Right atrium auricular region (tissue), 2 donors: ENCODE results near the gene CPLX4. TPM values are rescaled to one million over a fixed set of nuclear protein-coding genes. Genes with fewer than 3 reads are reported as not detected.
A peak's percentile ranks its signal among the peaks of the same experiment; 100 is the strongest.

Experiments
- DNase-seq: peaks from one replicate; pipeline ENCODE4 v3.0.0-alpha.2; 2019; ENCODE audit warnings: low spot score
- H3K27ac ChIP-seq, 2 donors: fragments of 200-600 bp; sonication (generic); 1 replicate in 1 of 2; 2 replicates in 1 of 2; pipeline ENCODE4 v1.5.1; 2016 to 2019
- H3K27me3 ChIP-seq, 2 donors: fragments of 200-600 bp; sonication (generic); one replicate each; pipeline versions ENCODE4 v1.5.1 to v1.6.0; 2017 to 2019
- H3K36me3 ChIP-seq: fragments of 200-600 bp; sonication (generic); one replicate; pipeline ENCODE4 v1.5.1; 2016
- H3K4me1 ChIP-seq, 2 donors: fragments of 200-600 bp; sonication (generic); one replicate each; pipeline versions ENCODE4 v1.5.1 to v1.6.0; 2017 to 2019
- H3K4me3 ChIP-seq, 2 donors: fragments of 200-600 bp; sonication (generic); 1 replicate in 1 of 2; 2 replicates in 1 of 2; pipeline ENCODE4 v1.5.1; 2017 to 2019; ENCODE audit warnings: mild to moderate bottlenecking in 1 of 2, moderate library complexity in 1 of 2
- H3K9me3 ChIP-seq, 2 donors: fragments of 200-600 bp; sonication (generic); one replicate each; pipeline ENCODE4 v1.5.1; 2019
- total RNA-seq, 2 donors: library from RNA; depleted of rRNA; stranded (reverse); fragments of >200 nt; gene quantifications; one replicate each; pipeline ENCODE4 v1.1.0, GENCODE V29; 2016
- TF ChIP-seq, protein P1 (sequence below), 2 donors: fragments of 200-600 bp; sonication (generic); IDR thresholded peaks; one replicate each; pipeline ENCODE4 v1.5.1; 2019; ENCODE audit warnings: antibody characterized with exemption in 2 of 2

CPLX4 gene
- total RNA-seq, 2 donors from 2014 or later = not detected

DNA sequence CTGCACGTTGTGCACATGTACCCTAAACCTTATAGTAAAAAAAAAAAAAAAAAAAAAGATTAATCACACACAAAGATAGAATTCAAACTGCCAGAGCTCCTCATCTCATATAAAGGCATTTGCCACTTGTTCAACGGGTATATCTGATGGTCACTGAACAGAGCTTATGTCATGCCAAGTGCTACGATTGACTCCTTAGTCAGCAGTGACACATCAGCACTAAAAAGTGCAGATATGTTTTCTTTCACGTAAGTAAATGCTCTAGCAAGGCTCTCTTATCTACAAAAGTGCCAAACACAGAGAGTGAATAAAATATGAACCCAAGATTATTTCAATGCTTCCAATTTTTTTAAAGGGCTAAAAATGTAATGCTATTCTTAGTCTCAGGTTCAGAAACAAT lies 39.5 kb upstream of the CPLX4 start:
- Histone ChIP-seq H3K4me3 (peak overlapping the region; percentile 81 to 96), H3K36me3 (peaks cover 8% of the 10 kb centered on the region), H3K27ac (peak overlapping the region; percentile 89 to 92), H3K4me1 (peaks cover 0 to 24% of the 10 kb centered on the region in 2 donors), H3K9me3 (no peaks in the 10 kb centered on the region), H3K27me3 (no peaks in the 10 kb centered on the region)
- TF ChIP-seq, protein P1, sequence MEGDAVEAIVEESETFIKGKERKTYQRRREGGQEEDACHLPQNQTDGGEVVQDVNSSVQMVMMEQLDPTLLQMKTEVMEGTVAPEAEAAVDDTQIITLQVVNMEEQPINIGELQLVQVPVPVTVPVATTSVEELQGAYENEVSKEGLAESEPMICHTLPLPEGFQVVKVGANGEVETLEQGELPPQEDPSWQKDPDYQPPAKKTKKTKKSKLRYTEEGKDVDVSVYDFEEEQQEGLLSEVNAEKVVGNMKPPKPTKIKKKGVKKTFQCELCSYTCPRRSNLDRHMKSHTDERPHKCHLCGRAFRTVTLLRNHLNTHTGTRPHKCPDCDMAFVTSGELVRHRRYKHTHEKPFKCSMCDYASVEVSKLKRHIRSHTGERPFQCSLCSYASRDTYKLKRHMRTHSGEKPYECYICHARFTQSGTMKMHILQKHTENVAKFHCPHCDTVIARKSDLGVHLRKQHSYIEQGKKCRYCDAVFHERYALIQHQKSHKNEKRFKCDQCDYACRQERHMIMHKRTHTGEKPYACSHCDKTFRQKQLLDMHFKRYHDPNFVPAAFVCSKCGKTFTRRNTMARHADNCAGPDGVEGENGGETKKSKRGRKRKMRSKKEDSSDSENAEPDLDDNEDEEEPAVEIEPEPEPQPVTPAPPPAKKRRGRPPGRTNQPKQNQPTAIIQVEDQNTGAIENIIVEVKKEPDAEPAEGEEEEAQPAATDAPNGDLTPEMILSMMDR (IDR thresholded peaks at IDR 0.05) = no peak
- DNase-seq = no peak

DNA sequence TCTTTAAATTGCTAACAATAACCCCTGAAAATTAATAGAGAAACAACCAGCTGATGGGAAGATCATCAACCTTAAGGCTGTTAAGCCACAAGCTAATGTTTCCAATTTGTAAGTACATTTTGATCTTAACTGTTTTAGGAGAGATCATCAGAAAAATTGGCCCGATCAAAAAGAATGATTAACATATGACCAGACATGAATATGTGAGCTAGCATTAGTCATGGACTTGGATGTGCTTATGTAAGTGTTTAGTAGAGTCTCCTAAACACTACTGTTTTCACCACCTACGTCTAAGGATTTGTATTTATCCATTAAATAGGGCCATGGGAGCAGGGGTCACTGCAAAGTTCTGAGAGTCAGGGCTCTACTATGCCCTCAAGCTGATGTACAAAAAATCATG lies 36.3 kb upstream of the CPLX4 start:
- no peak for DNase-seq
- TF ChIP-seq, protein P1 (IDR thresholded peaks at IDR 0.05) = no peak
- Histone ChIP-seq H3K4me3 (no peak overlapping the region), H3K9me3 (no peaks in the 10 kb centered on the region), H3K27me3 (no peaks in the 10 kb centered on the region), H3K4me1 (peaks cover 0 to 24% of the 10 kb centered on the region in 2 donors), H3K36me3 (peaks cover 36% of the 10 kb centered on the region), H3K27ac (no peak overlapping the region)

DNA sequence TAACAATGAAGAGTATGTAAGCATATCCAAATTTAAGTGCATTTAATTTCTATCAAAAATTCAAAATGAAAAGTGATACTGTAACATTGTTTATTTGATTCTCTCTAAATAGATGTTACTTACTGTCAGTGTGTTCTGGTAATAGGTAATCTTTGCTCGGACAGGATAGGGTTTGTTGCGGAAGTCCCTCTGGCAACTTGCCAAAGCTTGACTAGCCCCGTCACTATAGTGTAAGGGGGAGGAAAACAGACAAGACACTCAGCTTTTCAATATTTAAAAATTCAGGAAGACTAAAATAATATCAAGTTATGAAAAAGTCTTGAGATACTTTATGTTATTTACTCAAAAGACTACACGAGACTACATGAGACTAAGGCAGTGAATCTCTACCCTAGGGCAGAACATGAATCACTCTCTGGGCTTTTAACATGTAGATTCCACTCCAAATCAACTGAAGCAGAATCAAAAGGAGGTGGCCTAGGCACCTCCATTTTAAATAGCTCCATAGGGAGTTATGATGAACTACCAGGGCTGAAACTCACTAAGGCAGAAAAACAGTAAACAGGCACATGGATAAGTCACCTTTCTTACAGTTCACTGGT lies 34.7 kb upstream of the CPLX4 start:
- Histone ChIP-seq H3K4me3 (no peak overlapping the region), H3K36me3 (peaks cover 49% of the 10 kb centered on the region), H3K27me3 (no peaks in the 10 kb centered on the region), H3K27ac (no peak overlapping the region), H3K9me3 (no peaks in the 10 kb centered on the region), H3K4me1 (peaks cover 0 to 21% of the 10 kb centered on the region in 2 donors)
- TF ChIP-seq, protein P1 (IDR thresholded peaks at IDR 0.05) = no peak
- no peak for DNase-seq

DNA sequence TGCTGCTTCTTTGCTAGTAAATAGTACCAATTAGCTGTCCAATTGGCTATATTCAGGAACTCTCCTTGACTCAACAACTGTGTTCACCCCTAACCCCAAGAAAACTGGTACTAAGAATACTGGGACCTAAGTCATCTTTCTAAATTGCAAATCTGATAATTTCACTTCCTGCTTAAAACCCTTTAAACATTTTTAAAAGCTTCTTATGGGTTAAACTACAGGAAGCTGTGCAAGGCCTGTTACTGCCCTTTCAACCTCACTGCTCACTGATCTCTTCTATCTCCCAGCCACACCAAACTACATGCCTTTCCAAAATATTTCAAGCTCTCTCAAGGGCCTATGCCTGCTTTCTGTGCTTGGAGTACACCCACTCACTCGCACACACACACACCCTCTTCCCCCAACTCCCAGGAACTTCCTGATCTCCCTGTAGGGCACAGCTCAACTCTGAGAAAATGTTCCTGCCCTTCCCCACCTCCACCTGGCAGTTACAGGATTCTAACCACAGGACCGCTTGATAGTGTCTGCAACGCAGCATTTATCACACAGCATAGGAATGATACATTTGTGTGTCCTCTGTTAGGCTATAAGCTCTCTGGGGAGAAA lies 33.9 kb upstream of the CPLX4 start:
- TF ChIP-seq, protein P1 (IDR thresholded peaks at IDR 0.05) = no peak
- no peaks in the 10 kb centered on the region for H3K27me3 ChIP-seq
- H3K9me3 ChIP-seq = no peaks in the 10 kb centered on the region
- no peak overlapping the region for H3K4me3 ChIP-seq
- H3K36me3 ChIP-seq = peaks cover 58% of the 10 kb centered on the region
- DNase-seq = no peak
- no peak overlapping the region for H3K27ac ChIP-seq
- peaks cover 0 to 13% of the 10 kb centered on the region in 2 donors for H3K4me1 ChIP-seq

DNA sequence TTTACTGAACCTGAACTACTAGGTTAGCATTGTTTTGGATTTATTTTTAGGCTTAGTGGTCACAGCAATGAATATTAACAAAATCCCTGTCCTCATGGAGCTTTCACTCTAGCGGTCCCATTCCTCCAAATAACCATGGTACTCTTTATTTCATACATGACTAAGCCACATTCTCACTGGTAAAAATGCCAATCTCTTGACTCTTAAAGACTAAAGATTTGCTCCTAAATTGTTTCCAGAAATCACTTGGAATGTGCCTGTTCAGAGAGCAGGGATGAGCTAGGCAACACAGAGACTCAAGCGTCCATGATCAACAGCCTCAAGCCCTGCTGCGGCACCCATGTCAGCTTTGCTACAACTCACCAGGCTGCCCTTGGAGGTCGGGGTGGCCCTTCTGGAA lies 27.1 kb upstream of the CPLX4 start:
- Histone ChIP-seq H3K4me1 (no peaks in the 10 kb centered on the region), H3K27ac (no peak overlapping the region), H3K9me3 (peaks cover 0 to 5% of the 10 kb centered on the region in 2 donors), H3K27me3 (no peaks in the 10 kb centered on the region), H3K36me3 (peaks cover 69% of the 10 kb centered on the region), H3K4me3 (no peak overlapping the region)
- DNase-seq = no peak
- TF ChIP-seq, protein P1 (IDR thresholded peaks at IDR 0.05) = no peak
